DMS114 treated with DMSO at 0.1 percent for 48 hours (cell line): ENCODE results near the gene TRA2B.

ENCODE experiments used
- DNase-seq: peaks from one replicate; lab custom pipeline; 2025; ENCODE audit not compliant: unreplicated experiment; lab: John Stamatoyannopoulos, UW

Gene TRA2B

DNA sequence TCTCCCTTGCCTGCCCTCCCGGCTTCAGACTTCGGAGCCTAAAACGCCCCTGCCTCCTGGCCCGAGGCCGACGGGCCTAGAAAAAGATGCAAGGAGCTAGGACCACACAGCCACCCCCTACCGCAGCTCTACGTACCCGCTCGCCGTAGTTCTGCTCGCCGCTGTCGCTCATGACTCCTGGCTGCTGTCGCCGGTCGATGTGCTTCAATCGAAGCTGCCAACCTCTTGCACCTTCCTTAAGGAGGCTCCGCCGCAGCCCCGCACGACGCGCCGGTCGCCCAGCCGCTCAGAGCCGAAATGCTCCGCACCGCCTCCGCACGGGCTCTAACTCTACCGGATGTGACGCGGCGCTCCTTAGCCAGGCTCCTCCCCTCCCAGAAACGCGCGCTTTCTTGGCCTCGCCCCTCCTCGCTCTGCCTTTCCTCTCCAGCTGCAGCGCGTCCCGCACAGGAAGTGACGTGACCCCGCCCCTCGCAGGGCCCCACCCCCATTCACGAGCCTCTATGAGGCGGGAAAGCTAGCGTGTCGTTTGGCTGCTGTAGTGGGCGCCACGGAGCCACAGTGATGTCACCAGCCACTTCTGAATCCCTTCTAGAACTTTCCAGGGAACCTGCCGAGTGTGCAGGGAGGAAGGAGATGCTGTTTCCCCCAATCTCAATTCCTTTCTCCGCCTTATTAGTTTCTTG lies at the start of gene TRA2B:
Gene TRA2B (minus strand): TSS at position 326 of the 686 bp plus-strand sequence. CDS start 154 bp downstream, at position 172.
- DNase-seq = peak; percentile 96

DNA sequence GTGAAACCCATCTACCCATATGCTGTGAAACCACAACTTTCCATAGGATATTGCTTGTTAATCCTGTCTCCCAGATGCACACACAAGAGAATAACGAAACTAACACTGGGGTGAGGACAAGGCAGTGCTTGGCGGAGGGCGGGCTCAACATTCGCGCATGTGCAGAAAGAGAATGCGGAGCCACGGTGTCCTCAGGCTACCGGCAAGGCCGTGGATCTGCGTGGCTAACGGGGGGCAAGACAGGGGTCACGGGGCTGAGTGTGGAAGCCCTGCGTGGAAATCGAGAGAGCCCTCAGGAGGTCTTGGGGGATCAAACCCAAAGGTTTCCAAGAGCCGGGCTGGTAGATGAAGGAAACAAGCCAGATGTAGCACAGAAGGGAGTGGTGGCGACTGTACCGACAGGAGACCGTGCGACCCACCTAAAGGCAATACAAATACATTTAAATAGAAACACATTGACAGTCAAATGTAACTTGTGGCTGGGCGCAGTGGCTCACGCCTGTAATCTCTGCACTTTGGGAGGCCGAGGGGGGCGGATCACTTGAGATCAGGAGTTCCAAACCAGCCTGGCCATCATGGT lies 48.5 kb upstream of the TRA2B start:
- peak; percentile 81 for DNase-seq

DNA sequence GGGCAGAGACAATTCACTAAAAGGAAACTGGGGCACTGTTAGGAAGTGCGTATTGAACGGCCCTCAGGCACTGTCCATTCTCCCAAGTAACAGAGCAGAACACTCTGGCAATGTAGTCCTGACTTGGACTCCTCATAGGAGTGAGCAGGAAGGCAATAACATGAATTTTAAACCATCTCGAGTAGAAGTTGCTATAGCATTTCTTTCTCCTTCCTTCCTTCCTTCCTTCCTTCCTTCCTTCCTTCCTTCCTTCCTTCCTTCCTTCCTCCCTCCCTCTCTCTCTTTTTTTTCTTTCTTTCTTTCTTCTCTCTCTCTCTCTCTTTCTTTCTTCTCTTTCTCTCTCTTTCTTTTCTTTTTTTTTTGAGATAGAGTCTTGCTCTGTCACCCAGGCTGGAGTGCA lies 46.4 kb upstream of the TRA2B start:
- DNase-seq = no peak

DNA sequence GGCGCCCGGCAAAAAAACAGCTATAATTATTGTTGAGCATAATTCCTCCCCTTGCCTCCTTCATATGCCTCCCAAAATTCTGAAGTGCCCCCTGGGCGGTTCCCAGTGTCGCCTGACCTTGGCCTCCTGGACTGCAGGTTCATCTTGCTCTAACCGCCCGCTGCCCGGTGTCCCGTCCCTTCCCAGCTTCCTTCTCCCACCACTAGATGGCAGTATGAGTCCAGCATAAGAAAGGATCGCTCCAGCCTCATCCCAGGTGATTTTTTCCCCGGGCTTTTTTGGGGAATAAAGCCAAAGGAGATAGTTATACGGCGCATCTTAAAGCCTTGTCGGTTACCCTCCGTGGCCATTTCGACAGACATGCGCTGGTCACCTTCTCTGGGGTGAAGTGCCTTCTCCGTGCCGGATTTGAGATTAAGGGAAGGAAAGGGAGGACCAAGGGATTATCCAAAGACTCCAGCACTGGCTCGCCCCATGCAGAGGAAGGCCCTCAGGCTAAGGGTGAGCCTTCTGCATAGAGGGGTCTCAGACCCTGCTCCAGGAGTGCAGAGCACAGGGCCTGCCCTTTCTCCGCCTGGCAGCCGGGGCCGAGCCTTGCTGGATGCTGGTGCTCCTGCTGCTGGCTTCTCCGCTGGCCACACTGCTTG lies 45.8 kb upstream of the TRA2B start:
- peak; percentile 51 for DNase-seq

DNA sequence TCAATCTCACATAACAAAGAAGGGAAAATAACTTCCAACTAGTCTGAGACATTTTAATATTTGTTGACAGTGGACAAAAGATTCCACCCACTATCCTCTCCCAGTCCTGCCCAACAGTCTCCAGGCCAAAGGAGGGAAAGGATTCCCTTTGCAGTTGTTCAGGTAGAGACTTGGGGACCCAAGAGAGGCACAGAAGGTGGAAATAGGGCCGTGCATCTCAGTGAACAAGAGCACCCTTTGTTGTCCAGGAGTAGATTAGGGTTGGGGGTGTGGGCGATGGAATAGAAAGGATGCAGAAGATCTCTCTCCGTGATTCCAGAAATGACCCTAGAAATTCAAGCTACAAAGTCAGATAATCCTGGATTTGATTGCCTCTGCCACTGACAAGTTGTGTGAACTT lies 44.8 kb upstream of the TRA2B start:
- DNase-seq = no peak

DNA sequence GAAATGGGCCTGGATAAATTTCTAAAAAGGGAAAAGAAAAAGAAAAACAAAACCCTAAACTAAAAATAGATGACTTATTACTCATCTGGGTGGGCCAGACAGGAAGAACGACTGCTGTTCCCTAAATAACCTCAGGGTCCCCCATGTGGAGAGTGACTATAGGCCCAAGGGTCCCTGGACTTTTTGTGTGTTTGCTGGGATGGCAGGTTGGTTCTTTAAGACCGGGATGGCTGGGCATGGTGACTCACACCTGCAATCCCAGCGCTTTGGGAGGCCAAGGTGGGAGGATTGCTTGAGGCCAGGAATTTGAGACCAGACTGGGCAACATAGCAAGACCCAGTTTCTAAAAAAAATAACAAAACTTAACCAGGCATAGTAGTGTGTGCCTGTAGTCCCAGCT lies 43.8 kb upstream of the TRA2B start:
- no peak for DNase-seq

DNA sequence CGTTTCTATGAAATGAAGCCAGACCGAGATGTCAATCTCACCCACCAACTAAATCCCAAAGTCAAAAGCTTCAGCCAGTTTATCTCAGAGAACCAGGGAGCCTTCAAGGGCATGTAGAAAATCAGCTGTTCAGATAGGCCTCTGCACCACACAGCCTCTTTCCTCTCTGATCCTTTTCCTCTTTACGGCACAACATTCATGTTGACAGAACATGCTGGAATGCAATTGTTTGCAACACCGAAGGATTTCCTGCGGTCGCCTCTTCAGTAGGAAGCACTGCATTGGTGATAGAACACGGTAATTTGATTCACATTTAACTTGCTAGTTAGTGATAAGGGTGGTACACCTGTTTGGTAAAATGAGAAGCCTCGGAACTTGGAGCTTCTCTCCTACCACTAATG lies 41.9 kb upstream of the TRA2B start:
- DNase-seq = no peak

DNA sequence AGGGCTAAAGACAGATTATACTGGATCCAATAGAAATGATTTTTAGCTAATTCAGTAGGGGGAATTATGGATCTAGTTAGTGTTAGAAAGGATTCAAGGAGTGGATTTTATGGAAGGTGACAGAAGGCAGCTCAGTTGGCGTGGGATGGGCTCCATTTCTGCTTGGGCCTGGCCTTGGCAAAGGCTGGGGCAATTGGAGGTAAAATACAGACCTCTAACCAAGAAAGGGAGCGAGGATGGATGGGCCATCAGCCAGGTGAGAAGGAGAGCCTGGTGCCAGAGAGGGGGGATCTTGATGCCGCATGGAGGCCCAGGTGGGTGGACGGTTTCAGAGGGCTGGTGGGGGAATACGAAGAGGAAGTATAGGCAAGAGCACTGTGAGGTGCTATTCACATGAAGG lies 40.7 kb upstream of the TRA2B start:
- DNase-seq = no peak

DNA sequence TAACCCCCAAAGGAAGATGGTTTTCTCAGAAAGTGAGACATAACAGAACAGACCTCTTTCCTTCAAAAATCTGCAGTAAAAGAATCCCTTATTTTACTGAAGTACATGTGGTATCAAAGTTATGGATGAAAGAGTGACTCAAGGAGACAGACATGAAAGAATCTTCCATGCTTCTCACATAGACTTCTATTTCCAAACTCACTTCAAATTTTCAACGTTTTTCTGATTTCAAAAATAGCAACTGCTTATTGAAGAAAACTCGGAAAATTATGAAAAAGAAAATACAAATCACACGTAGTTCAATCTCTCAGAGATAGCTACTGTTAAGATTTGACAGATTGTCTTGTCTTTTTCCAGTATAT lies 39.8 kb upstream of the TRA2B start:
- no peak for DNase-seq

DNA sequence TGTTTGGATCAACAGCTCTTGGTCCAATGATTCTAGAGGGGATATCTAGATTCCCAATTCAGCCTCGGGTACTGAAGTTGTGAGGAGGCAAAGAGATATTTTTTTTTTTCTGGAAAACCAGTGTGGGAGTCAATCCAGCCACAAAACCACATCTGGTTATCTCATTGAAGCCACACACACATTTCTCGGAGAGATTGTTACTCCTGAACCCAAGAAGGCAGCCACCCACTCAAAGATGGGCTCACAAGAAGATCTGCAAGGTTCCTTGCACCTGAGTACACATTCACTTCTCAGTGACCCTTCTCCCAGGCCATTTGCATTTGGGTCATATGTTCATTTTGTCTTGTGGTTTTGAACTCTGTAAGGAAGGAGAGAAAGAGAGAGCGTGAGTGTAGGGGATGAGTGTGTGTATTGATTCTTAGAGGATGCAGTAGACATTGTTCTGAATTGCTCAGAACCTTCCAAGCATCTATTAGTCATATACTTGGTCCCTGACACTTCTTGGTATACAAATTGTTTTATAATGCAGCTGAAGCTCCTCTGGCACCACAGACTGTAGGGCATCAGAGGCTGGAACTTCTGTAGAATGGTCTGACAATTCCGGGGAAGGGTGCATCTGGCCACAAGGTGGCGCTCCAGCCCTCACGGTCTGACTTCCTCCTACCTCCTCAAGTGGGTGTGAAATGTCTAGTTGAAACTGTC lies 39.3 kb upstream of the TRA2B start:
- peak; percentile 40 for DNase-seq

DNA sequence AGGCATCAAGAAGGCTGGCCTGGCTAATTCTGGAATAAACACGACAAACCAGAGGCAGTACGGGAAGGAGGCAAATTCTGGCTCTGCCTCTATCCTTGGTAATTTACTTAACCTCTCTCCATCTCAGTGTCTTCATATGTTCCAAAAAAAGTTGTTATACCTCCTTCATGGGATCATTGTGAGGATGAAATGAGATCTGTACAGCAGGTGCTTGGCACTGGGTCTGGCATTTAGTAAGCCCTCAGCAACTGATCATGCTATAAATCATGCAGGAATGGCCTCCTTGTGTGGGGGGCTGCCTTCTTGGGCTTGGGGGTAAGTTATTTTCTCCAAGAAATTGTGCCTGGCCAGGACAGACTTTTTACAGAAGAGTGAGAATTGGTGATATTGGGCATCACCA lies 38.3 kb upstream of the TRA2B start:
- DNase-seq = no peak

DNA sequence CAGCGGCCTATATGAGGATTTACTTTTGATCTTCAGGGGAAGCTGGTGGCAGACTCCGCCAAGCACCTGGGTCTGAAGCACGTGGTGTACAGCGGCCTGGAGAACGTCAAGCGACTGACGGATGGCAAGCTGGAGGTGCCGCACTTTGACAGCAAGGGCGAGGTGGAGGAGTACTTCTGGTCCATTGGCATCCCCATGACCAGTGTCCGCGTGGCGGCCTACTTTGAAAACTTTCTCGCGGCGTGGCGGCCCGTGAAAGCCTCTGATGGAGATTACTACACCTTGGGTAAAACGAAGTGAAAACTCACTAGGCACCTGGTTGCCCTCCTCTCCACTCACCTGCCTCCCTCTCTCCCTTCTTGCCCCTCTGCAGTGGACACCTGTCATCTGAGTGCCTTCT lies 33.8 kb upstream of the TRA2B start:
- no peak for DNase-seq

DNA sequence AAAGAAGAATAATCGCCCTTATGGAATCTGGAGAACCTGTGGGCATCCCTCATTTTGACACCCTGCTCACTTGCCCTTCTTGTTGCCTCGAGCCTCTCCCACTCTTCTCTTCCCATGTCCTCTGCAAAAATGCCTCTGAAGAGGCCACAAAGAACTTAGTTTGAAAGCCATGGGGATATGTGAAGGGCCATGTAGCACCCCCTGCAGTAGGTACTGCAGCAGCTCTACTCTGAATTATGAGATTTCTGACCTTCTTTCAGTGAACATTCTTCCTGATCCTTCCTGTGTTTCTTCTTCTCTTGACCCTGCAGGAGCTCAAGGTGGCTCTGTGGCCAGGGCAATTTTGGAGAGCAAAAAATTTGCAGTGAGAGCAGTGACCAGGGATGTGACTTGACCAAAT lies 30.4 kb upstream of the TRA2B start:
- DNase-seq = no peak

DNA sequence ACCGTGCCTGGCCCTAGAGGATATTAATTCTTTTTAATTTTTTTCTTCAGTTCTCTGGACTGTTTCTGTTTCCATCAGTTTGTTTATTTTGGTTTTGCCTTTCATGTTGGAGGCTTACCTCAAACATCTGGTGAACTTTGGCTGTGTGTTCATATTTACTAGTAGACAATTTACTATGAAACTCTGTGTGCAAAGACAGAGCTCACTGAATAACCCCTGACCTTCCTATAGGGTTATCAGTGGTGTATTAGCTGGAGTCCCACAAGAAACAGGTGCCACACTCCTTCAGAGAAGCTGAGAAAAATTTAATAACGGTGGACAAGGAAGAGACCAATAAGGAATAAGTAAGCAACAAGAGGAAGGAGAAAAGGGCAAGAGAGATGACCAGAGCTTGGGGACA lies 28.8 kb upstream of the TRA2B start:
- no peak for DNase-seq

DNA sequence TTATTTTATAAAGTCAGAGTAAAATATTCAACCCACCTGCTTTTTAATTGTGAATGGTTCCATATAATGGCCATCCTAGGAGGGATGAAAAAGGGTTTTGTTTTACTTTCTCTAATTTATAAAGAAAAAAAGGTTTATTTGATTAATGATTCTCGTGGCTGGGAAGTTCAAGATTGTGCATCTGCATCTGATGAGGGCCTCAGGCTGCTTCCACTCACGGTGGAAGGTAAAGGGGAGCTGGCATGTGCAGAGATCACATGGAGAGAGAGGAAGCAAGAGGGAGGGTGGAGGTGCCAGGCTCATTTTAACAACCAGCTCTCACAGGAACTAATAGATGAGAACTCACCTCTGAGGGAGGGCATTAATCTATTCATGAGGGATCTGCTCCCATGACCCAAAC lies 27.7 kb upstream of the TRA2B start:
- DNase-seq = no peak

DNA sequence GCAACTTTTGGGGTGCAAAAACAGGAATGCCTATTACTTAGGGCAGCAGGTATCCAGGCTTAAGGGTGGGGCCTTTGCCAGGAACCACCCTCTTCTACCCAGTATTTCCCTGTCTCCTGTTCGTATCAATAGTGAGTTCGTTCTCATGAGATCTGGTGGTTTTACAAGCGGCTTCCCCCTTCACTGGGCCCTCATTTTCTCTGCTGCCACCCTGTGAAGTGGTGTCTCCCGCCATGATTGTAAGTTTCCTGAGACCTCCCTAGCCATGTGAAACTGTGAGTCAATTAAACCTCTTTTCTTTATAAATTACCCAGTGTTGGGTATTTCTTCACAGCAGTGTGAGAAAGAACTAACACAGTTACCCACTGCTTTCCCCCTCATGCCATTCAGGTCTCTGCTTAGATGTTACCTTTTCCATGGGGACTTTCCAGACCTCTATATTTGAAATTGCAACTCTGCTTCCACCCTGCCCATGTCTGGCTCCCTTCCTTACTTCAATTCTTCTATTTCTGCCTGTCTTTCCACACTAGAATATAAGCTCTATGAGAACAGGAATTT lies 23.9 kb upstream of the TRA2B start:
- DNase-seq = no peak

DNA sequence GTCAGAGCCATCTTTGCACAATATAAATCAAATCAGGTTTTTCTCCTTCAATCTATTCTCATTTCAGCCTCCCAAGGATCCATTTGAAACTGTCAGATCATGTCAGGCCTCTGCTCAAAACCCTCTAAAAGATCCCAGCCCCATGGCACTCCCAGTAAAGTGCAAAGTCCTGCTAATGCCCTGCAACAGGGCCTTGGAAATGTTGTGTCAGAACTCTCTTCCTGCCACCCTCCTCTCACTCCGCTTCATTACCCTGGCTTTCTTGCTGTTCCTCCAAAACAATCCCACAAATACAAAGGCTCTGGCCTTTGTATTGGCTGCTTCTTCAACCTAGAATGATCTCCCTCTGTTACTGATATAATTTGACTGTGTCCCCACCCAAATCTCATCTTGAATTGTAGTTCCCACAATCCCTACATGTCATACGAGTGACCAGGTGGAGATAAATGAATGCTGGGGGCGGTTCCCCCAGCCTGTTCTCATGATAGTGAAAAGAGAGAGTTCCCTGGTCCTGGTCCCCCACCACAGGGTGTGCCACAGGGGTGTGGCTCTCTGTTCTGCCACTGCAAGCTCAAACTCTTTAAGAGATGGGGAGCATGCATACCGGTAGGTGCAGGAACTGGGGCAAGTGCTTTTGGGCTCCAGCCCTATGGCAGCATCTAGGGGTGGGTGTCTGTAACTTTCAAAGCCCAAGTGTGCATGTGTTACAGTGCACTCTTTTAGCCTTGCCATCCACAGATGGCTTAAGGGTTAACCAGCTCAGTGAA lies 22.9 kb upstream of the TRA2B start:
- no peak for DNase-seq

DNA sequence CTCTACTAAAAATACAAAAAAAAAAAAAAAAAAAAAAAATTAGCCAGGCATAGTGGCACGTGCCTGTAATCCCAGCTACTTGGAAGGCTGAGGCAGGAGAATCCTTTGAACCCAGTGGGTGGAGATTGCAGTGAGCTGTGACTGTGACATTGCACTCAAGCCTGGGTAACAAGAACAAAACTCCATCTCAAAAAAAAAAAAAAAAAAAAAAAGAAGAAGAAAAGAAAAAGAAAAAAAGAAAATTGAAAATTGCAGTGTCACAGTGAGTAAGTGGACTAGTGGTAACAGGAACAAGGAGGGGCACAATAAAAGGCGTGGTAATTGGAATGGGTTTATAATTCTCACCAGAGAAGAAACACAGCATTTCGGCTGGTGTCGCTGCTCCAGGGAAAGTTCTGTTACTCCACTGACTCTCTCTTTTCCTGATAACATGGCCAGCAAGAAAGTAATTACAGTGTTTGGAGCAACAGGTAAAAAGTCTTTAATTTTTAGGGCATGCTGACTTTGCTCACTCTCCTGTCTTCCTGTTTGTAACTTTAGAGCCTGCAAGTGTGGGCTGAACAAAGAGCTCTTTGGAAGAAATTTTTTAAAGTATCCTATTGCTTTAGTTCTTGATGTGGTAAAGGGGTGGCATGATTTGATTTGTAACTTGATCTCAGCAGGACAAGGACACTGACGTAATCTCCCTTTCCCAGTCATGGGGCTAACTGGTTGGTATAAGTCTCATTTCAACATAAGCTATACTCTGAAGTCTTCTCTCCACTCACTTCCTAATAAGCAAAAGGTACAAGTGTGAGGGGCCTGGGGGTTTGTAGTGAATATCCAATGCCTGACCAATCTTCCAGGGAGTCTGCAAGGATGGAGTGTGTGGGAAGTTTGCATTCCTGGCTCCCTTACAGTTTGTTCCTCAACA lies 22.1 kb upstream of the TRA2B start:
- DNase-seq = no peak

DNA sequence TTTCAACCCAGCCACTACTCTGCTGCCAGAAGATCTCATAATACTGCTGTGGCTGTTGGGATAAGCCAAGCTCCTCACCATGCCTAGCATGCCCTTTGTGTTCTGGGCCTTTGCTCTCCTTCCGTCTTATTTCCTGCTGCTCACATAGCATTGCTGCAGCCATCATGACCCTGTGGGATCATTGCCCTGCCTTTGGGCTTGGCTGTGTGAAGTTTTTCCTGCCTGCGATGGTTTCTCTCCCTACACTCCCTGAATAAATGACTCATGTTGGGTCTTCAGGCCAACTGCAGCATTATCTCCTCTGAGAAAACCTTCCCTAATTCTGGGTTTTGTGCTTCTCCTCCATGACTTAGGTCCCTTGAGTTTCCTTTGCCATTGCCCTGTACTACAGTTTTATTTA lies 20.8 kb upstream of the TRA2B start:
- no peak for DNase-seq

DNA sequence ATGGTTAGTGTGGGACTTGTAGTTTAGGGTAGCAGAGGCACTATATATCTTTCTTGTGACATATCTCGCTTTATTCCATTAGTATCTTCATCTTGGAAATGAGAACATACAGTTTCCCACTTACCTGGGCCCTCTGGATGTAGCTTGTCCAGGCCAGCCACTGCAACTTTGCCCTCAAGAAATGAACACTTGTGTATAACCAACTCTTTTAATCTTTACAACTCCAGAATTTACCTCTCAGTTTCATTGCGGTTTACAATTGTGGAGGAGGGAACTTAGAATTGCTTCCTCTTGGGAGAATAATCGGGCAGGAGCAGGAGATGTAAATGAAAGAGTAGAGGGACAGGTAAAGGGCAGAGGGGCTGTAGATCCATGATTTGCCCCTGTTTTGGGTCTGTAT lies 18.4 kb upstream of the TRA2B start:
- no peak for DNase-seq
